Measurements from ENCODE around the gene TPRKB.
"Not testable (repeated sequence)": the region's sequence is repeated elsewhere in the genome, so short reads cannot be mapped to it uniquely, and the experiment has no call there.

TPRKB gene

GRCh38 chr2:73736378-73736777 lies 767 bp downstream of the TPRKB start:
- no peak for DNase-seq

GRCh38 chr2:73730810-73731209 lies 6.3 kb downstream of the TPRKB start:
- DNase-seq: no peak

GRCh38 chr2:73728711-73729110 lies 8.4 kb downstream of the TPRKB start:
- DNase-seq: no peak

- no peak for DNase-seq
These were observed 9.1 kb downstream of the TPRKB start for GRCh38 chr2:73728043-73728442.

- not testable (repeated sequence) for DNase-seq
These were observed 10.5 kb downstream of the TPRKB start for GRCh38 chr2:73726657-73727056.

GRCh38 chr2:73718851-73719621 lies 18.1 kb downstream of the TPRKB start:
- DNase-seq: no peak

- DNase-seq: no peak
These were observed 18.7 kb downstream of the TPRKB start for GRCh38 chr2:73718421-73718820.

- DNase-seq: not testable (repeated sequence)
These were observed 19.4 kb downstream of the TPRKB start for GRCh38 chr2:73717695-73718094.

GRCh38 chr2:73717251-73717606 lies 19.9 kb downstream of the TPRKB start:
- no peak for DNase-seq

- DNase-seq: no peak
These were observed 20.4 kb downstream of the TPRKB start for GRCh38 chr2:73716543-73717250.

- DNase-seq: no peak
These were observed 23.1 kb downstream of the TPRKB start for GRCh38 chr2:73714091-73714490.

GRCh38 chr2:73708527-73708926 lies 28.6 kb downstream of the TPRKB start:
- no peak for DNase-seq

GRCh38 chr2:73707636-73708035 lies 29.5 kb downstream of the TPRKB start:
- DNase-seq: no peak

- DNase-seq: no peak
These were observed 30.1 kb downstream of the TPRKB start for GRCh38 chr2:73707058-73707457.

GRCh38 chr2:73705091-73705490 lies 32.1 kb downstream of the TPRKB start:
- no peak for DNase-seq

- DNase-seq: no peak
These were observed 32.9 kb downstream of the TPRKB start for GRCh38 chr2:73704285-73704684.

GRCh38 chr2:73703675-73704074 lies 33.5 kb downstream of the TPRKB start:
- no peak for DNase-seq

GRCh38 chr2:73702852-73703493 lies 34.2 kb downstream of the TPRKB start:
- DNase-seq: not testable (repeated sequence)

GRCh38 chr2:73701968-73702665 lies 35.0 kb downstream of the TPRKB start:
- no peak for DNase-seq

GRCh38 chr2:73701448-73701765 lies 35.7 kb downstream of the TPRKB start:
- not testable (repeated sequence) for DNase-seq

GRCh38 chr2:73700661-73701447 lies 36.3 kb downstream of the TPRKB start:
- no peak for DNase-seq

- DNase-seq: no peak
These were observed 37.0 kb downstream of the TPRKB start for GRCh38 chr2:73700131-73700611.

- no peak for DNase-seq
These were observed 37.7 kb downstream of the TPRKB start for GRCh38 chr2:73699437-73699836.
